CD4-positive, alpha-beta T cell treated with Interleukin-15 for 1 hour (primary cell): ENCODE data around the gene GULP1.

Experiments
- DNase-seq: peaks from one replicate; pipeline ENCODE4 v3.0.0-alpha.2; 2020

The GULP1 gene

DNA sequence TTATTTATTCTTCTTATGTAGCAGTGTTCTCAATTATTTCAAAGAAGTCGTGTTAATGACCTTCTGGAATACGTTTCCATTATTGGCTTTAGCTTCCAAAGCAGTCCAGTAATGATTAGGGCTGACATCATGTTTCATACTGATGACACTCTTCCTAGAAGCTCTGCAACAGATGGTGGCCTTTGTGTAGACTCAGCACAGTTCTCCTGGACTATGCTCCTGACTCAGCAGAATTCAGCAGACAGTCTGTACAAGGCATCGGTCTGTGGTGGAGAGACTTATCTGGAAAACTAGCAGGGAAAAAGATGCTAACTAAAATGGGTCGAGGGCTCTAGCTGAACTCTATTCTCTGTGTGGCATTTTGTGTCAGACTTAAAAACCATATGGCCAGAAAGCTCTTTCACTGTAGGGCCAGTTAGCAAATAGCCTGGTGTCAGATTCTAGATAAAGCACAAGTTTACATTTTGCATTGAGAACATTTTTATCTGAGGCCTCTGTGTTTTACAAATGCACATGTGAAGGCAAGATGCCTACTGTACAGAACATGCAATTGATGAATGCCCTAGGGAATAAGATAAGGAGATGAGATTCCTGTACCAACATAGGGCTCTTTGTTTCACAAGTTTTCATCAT is 35.1 kb downstream of the GULP1 start:
- DNase-seq, result no peak

GRCh38 chr2:188327518-188328213 is 36.0 kb downstream of the GULP1 start:
- no peak for DNase-seq

DNA sequence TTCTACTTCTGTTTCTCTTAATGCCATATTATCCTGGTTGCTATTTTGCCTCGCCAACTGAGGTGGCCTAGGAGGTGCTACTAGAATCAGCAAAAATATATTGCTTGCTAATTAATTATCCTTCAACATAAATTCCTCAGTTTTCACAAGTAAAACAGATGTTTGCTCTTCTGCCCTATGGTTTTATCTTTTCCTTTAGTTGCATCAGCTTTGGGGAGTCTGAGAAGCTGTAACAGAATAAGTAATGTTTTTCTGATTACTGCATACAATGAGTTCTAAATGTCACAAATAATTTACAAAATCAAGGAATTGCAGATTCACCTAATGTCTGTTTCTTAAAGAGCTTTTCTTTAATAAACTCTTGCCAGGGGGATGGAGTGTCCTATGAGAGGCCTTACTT is 36.7 kb downstream of the GULP1 start:
- no peak for DNase-seq

DNA sequence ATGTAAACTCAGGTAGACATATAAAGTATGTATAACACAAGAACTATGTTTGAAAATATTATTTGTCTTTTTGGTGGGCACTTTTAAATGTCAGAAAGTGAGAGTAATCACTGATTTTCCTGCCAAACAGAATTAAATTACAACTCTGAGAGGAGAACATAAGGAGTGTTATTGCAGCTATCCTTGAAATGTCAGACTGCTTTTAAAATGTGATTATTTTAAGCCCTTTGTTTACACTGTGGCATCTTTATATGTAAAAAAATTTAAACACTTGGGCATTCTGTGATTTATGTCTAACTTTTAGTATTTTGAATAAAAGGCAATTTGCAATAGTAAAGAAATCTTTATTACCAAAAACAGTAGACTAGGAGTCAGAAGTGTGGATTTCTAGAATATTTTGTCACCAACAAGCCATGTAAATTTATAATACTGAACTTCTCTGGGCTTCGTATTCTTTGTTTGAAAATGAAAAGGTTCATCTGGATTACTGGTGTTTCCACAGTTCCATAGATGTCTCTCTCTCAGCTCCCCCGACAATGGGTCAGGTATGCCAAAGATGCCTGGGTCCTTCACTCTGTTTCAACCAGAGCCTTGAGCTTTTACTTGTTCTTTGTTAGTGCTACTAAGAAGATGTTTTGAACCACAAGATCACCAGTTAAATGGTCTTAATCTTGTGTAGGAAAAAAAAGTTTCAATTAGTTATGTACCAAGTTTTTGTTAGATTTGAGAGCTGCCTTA is 38.8 kb downstream of the GULP1 start:
- DNase-seq, result no peak

DNA sequence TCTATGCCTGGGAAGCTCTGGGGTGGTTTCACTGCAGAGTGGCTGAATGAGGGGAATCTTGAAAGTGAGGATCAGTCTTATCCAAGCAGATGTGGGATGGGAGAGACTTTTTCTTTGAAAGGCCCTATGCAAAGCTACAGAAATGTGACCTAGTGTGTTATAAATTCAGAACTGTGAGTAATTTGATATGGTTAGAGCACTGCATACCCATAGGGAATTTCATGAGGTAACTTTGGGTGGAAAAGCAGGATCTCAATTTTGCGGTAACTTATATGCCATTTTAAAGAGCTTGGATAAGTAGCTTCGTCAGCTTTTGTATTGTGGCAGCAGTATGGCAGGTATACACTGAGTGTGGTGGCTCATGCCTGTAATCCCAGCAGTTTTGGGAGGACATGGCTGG is 40.9 kb downstream of the GULP1 start:
- DNase-seq, result no peak

DNA sequence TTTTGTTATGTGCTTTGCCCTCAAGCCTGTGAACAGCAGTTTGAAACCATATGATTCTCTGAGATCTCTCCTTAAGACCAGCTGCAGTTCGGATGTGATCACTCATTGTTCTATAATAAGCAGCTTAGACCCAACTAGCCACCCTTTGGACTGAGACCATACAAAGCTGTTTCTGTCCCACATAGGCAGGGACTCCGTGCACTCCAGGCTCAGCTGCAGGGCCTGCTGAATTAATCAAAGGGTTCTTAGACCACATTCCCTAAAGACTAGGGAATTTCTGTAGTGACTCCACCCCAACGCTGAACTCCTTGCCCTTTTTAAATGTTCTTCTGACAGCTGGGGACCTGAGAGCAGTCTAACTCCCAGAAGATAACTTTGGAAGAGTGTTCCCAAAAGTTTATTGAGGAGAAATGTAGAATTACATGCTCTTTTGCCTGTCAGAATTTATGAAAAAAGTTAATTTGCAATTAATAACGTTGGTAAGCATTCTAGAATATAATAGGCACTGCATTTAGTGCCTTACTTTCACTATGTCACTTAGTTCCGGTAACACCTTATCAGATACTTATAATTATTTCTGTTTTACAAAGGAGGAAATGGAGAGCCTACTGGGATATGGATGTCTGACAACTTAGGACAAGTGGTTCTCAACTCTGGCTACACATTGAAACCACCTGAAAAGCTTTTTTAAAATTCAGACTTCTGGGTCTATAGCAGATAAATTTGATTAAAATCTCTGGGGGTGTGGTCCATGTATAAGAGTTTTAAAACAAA is 42.3 kb downstream of the GULP1 start:
- no peak for DNase-seq

GRCh38 chr2:188338463-188338862 is 46.8 kb downstream of the GULP1 start:
- DNase-seq, result no peak

DNA sequence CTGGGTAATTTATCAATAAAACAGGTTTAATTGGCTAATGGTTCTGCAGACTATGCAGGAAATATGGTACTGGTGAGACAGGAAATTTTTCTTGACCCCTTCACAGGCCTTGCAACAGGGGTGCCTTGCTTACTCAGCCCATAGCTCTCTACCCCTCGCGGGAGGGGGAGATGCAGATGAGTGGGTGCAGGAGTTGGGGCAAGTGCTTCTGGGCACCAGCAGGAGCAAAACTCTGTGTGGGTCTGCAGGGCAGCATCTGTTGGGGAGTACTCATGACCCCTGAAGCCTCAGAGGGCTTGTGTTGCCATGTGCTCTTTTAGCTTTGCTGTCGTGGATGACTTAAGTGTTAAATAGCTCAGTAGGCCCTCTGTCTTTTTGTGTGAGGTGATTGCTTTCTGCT is 48.6 kb downstream of the GULP1 start:
- no peak for DNase-seq

GRCh38 chr2:188345020-188345419 is 53.3 kb downstream of the GULP1 start:
- DNase-seq, result no peak

DNA sequence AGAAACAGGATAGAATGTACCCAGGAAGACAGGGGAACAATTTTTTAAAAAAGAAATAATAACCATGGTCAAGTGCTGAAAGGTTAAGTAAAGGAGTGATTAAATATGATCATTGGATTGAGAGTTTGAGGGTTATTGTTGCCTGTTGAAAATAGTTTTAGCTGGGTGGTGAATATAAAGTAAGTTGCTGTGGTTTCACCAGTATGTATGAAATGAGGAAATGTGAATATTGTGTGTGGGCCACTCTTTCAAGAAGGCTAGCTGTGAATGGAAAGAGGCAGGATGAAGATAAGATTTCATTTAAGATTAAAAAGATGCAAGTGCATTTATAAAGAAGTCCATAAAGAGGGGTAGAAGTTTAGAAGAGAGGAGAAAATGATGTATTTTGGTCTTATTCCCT is 53.8 kb downstream of the GULP1 start:
- no peak for DNase-seq

GRCh38 chr2:188345831-188346458 is 54.3 kb downstream of the GULP1 start:
- no peak for DNase-seq

- no peak for DNase-seq
These were observed 57.3 kb downstream of the GULP1 start for GRCh38 chr2:188349019-188349418.

GRCh38 chr2:188353282-188353681 is 61.6 kb downstream of the GULP1 start:
- no peak for DNase-seq

- DNase-seq, result no peak
These were observed 69.0 kb downstream of the GULP1 start for GRCh38 chr2:188360485-188361263.

GRCh38 chr2:188364033-188364630 is 72.5 kb downstream of the GULP1 start:
- DNase-seq, result no peak

- DNase-seq, result no peak
These were observed 73.5 kb downstream of the GULP1 start for GRCh38 chr2:188365058-188365641.

- DNase-seq, result no peak
These were observed 75.5 kb downstream of the GULP1 start for GRCh38 chr2:188367164-188367563.

DNA sequence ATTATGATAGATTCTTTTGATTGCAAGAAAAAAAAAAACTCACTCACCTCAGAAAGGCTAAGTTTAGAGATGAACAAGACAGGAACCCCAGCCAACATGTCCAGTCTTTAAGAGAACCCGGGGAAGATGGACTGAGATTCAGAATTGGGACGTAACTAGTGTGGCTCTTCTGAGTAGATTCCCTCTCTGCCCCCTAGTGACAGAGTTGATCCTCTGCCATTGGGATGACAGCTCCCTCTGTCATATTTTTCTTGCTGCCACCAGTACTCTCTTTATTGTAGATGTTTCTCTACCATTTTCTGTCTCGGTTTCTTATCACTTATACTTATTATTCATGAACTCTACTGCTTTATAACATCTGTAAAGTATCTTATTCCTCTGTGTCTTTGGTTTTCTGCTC is 77.7 kb downstream of the GULP1 start:
- no peak for DNase-seq

DNA sequence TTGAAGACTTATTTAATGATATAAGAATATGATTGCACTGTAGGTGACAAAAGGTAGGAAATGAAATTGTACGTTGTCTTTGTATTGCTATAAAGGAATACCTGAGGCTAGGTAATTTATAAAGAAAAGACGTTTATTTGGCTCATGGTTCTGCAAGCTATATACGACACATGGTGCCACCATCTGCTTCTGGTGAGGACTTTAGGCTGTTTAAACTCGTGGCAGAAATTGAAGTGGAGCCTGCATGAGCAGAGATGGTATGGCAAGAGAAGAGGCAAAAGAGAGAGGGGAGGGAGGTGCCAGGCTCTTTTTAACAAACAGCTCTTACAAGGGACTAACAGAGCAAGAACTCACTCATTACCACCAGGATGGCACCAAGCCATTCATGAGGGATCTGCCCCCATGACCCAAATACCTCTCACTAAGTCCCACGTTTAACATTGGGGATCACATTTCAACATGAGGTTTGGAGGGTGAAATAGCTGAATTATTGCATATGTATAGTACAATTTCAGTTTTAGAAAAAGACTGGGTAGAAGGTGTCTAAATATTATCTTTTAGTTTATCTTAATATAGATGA is 86.8 kb downstream of the GULP1 start:
- DNase-seq, result no peak

GRCh38 chr2:188379748-188380147 is 88.1 kb downstream of the GULP1 start:
- DNase-seq, result no peak

- no peak for DNase-seq
These were observed 88.6 kb downstream of the GULP1 start for GRCh38 chr2:188380280-188380679.
